K562 (cell line): Measurements from ENCODE around the gene FXYD3. TPM values are rescaled to one million over a fixed set of nuclear protein-coding genes. Genes with fewer than 3 reads are reported as not detected.
A peak's percentile ranks its signal among the peaks of the same experiment; 100 is the strongest.

Experiments used
- ATAC-seq: fragments of 200-7000 bp; cut with Tn5 transposase; 3 replicates; pipeline ENCODE4 v1.9.1; 2020; ENCODE audit warnings: moderate library complexity
- BruUV-seq: library from RNA; stranded (reverse); fragments of 400-500 nt; replicated peaks from 2 replicates; lab custom pipeline; 2021; lab: Mats Ljungman, UMichigan
- CTCF ChIA-PET: fragments of 300-600 bp; formaldehyde crosslinking; extraction: SDS; loops from one replicate; lab custom pipeline; 2021; ENCODE audit warnings: low intra/inter-chr PET ratio; lab: Yijun Ruan, JAX
- POLR2A ChIA-PET: fragments of 300-600, 350-650 bp; sonication (Branson Sonifier 250); formaldehyde crosslinking; extraction: SDS; loops from one replicate; lab custom pipeline; 2021; ENCODE audit warnings: antibody characterized with exemption, inconsistent platforms; lab: Yijun Ruan, JAX
- DNase-seq, 4 experiments: peaks; one replicate each; pipeline versions ENCODE4 v3.0.0 to v3.0.0-alpha.2; 2011 to 2018; ENCODE audit warnings: low spot score in 3 of 4, mixed read lengths in 3 of 4; ENCODE audit errors: extremely low read depth in 1 of 4
- FAIRE-seq: peaks from 2 replicates; lab custom pipeline; 2011; peaks lifted over from hg19 to GRCh38; lab: Jason Lieb, UNC
- H2AFZ ChIP-seq: 2 replicates; pipeline ENCODE4 v1.6.0; 2011; ENCODE audit warnings: low read depth, low read length, control low read depth, inconsistent platforms
- H3K27ac ChIP-seq: fragments of 200-600 bp; 3 replicates; pipeline ENCODE4 v1.8.0; 2011; ENCODE audit warnings: low read depth, mild to moderate bottlenecking, control low read depth, inconsistent platforms, low read length, moderate library complexity, mixed read lengths; ENCODE audit errors: extremely low read depth
- H3K27me3 ChIP-seq, 2 experiments: fragments of 300-600 bp in 1 of 2; 2 replicates in 1 of 2; 3 replicates in 1 of 2; pipeline versions ENCODE4 v1.6.0 to v1.8.0; 2011; ENCODE audit warnings: inconsistent platforms in 2 of 2, low read length in 2 of 2, mild to moderate bottlenecking in 1 of 2, mixed read lengths in 1 of 2, moderate library complexity in 1 of 2; ENCODE audit not compliant: control insufficient read depth in 2 of 2, insufficient read depth in 2 of 2
- H3K36me3 ChIP-seq: fragments of 300-600 bp; 3 replicates; pipeline ENCODE4 v1.8.0; 2011; ENCODE audit warnings: mild to moderate bottlenecking, low read length, inconsistent platforms; ENCODE audit not compliant: control insufficient read depth, insufficient read depth
- H3K4me1 ChIP-seq, 2 experiments: fragments of 200-600 bp in 1 of 2; replicated peaks in 1 of 2; 2 replicates in 1 of 2; 3 replicates in 1 of 2; pipeline versions ENCODE4 v1.5.1 to v1.8.0; 2011; ENCODE audit warnings: inconsistent platforms in 2 of 2, low read length in 2 of 2, mild to moderate bottlenecking in 1 of 2, mixed read lengths in 1 of 2, moderate library complexity in 1 of 2; ENCODE audit not compliant: control insufficient read depth in 2 of 2, insufficient read depth in 2 of 2
- H3K4me2 ChIP-seq: 2 replicates; pipeline ENCODE4 v1.6.1; 2011; ENCODE audit warnings: low read length, control low read depth, inconsistent platforms, mixed read lengths; ENCODE audit not compliant: insufficient read depth
- H3K4me3 ChIP-seq: fragments of 200-600 bp; sonication (generic), shearing (Covaris generic); 2 replicates; pipeline ENCODE4 v1.5.1; 2016; ENCODE audit warnings: control low read depth, inconsistent platforms
- H3K79me2 ChIP-seq: fragments of 200-600 bp; 3 replicates; pipeline ENCODE4 v1.8.0; 2011; ENCODE audit warnings: low read length, inconsistent platforms; ENCODE audit not compliant: control insufficient read depth, insufficient read depth
- H3K9ac ChIP-seq, 2 experiments: 2 replicates each; pipeline versions ENCODE4 v1.6.0 to v1.6.1; 2011; ENCODE audit warnings: low read depth in 2 of 2, low read length in 2 of 2, control low read depth in 1 of 2, inconsistent platforms in 1 of 2, mild to moderate bottlenecking in 1 of 2, mixed read lengths in 1 of 2; ENCODE audit not compliant: insufficient read depth in 1 of 2
- H3K9me1 ChIP-seq: one replicate; pipeline ENCODE4 v1.6.0; 2011; ENCODE audit warnings: inconsistent platforms, mild to moderate bottlenecking, low read length, moderate library complexity; ENCODE audit not compliant: control insufficient read depth, insufficient read depth
- H3K9me3 ChIP-seq: replicated peaks from 2 replicates; pipeline ENCODE4 v1.5.1; 2011; ENCODE audit warnings: low read depth, low read length, inconsistent platforms; ENCODE audit not compliant: control insufficient read depth, insufficient read depth
- H4K20me1 ChIP-seq: replicated peaks from 2 replicates; pipeline ENCODE4 v1.6.1; 2011; ENCODE audit warnings: low read length, inconsistent platforms, mixed read lengths; ENCODE audit not compliant: control insufficient read depth, insufficient read depth
- C11orf30 ChIP-seq: fragments of 450-650 bp; IDR thresholded peaks from 2 replicates; pipeline ENCODE4 v1.6.1; 2016; ENCODE audit warnings: low read depth, mild to moderate bottlenecking
- CHD1 ChIP-seq: fragments of 200-600 bp; sonication (generic); IDR thresholded peaks from one replicate; pipeline ENCODE4 v1.6.1; 2012; ENCODE audit warnings: mild to moderate bottlenecking, moderate library complexity, low read length, inconsistent platforms
- EGR1 ChIP-seq: fragments of 450-650 bp; conservative IDR thresholded peaks from 2 replicates; pipeline ENCODE4 v1.6.1; 2017; ENCODE audit warnings: mild to moderate bottlenecking
- EP400 ChIP-seq: fragments of 450-650 bp; IDR thresholded peaks from 2 replicates; pipeline ENCODE4 v1.6.1; 2017; ENCODE audit warnings: antibody characterized with exemption, mild to moderate bottlenecking, moderate library complexity
- MYNN ChIP-seq, 2 experiments: sonication (generic); formaldehyde crosslinking in 1 of 2; IDR thresholded peaks; 2 replicates each; pipeline versions ENCODE4 v1.5.0 to v1.6.1; 2016 to 2020; ENCODE audit warnings: antibody characterized with exemption in 1 of 2, missing genetic modification reagents in 1 of 2
- RBFOX2 ChIP-seq: fragments of 200-400 bp; formaldehyde crosslinking; IDR thresholded peaks from 2 replicates; pipeline ENCODE4 v1.6.1; 2017; ENCODE audit warnings: low read depth, mild to moderate bottlenecking, low read length, moderate library complexity
- RBM22 ChIP-seq: fragments of 200-400 bp; formaldehyde crosslinking; IDR thresholded peaks from 2 replicates; pipeline ENCODE4 v1.6.1; 2018; ENCODE audit warnings: low read length, low read depth; ENCODE audit not compliant: poor library complexity, severe bottlenecking
- SNAPC5 ChIP-seq: fragments of 250-450 bp; sonication (Bioruptor Pico); IDR thresholded peaks from 2 replicates; pipeline ENCODE4 v1.8.0; 2021; ENCODE audit warnings: moderate library complexity, mild to moderate bottlenecking, inconsistent platforms
- TFAP4 ChIP-seq: sonication (generic); formaldehyde crosslinking; IDR thresholded peaks from 2 replicates; pipeline ENCODE4 v1.8.0; 2022; ENCODE audit warnings: missing genetic modification reagents, mild to moderate bottlenecking, moderate library complexity, borderline replicate concordance
- YY1 ChIP-seq, 3 experiments: IDR thresholded peaks; 2 replicates each; pipeline ENCODE4 v1.6.1; 2011; ENCODE audit warnings: low read length in 2 of 3, mild to moderate bottlenecking in 2 of 3, moderate library complexity in 2 of 3, borderline replicate concordance in 1 of 3, control low read depth in 1 of 3, low read depth in 1 of 3; ENCODE audit not compliant: insufficient read depth in 3 of 3, insufficient replicate concordance in 2 of 3, control insufficient read depth in 1 of 3, insufficient read length in 1 of 3; ENCODE audit errors: extremely low read depth in 1 of 3
- ZFP36 ChIP-seq: fragments of 150-350 bp; IDR thresholded peaks from 2 replicates; pipeline ENCODE4 v1.6.1; 2018; ENCODE audit warnings: low read length, low read depth; ENCODE audit not compliant: partially characterized antibody
- ZNF239 ChIP-seq: fragments of 250-450 bp; sonication (Bioruptor Pico); IDR thresholded peaks from 2 replicates; pipeline ENCODE4 v1.4.0; 2020; ENCODE audit warnings: mild to moderate bottlenecking
- ZNF592 ChIP-seq: fragments of 450-650 bp; IDR thresholded peaks from 2 replicates; pipeline ENCODE4 v1.6.1; 2017; ENCODE audit warnings: antibody characterized with exemption, mild to moderate bottlenecking
- ZSCAN29 ChIP-seq: fragments of 450-650 bp; IDR thresholded peaks from 2 replicates; pipeline ENCODE4 v1.6.1; 2017
- WGBS: fragments of 100-300 bp; shearing (Covaris generic); methylation state at CpG from one replicate; pipeline ENCODE4 v1.1.6; 2016; ENCODE audit warnings: low coverage, mixed read lengths; ENCODE audit not compliant: insufficient coverage; ENCODE audit errors: missing lambda C conversion rate; 5-methylcytosine and 5-hydroxymethylcytosine counted together
- in situ Hi-C: fragments of 300-500 bp; cut with MboI; formaldehyde crosslinking; loops from 4 replicates; pipeline ENCODE4 v1.15.0; 2018; ENCODE audit warnings: inconsistent platforms, mixed read lengths
- intact Hi-C: fragments of 100-400 bp; cut with micrococcal nuclease; formaldehyde crosslinking; loops from 2 replicates; pipeline ENCODE4 v1.14.2; 2022
- polyA plus RNA-seq, 8 experiments: library from polyadenylated mRNA; depleted of rRNA in 4 of 8; stranded (reverse) in 5 of 8; unstranded in 3 of 8; fragments of >200 nt; fragmentation: Nextera tagmentation in 2 of 8; fragmentation: Illumina TruSeq in 1 of 8; extraction: Ambion mirVana in 2 of 8; extraction: Trizol in 1 of 8; gene quantifications; 2 replicates each; pipeline versions ENCODE4 v1.2.1 to v1.2.3, GENCODE V29; 2011 to 2014; ENCODE audit warnings: inconsistent platforms in 1 of 8, missing spikeins in 1 of 8
- total RNA-seq, 7 experiments: library from RNA; depleted of rRNA in 6 of 7; stranded (reverse); fragments of >200 nt in 6 of 7; fragmentation: Illumina TruSeq in 2 of 7; extraction: Trizol in 2 of 7; gene quantifications; 2 replicates each; pipeline versions ENCODE4 v1.2.1 to v1.2.3, GENCODE V29; 2011 to 2021; ENCODE audit warnings: low replicate concordance in 1 of 7

The FXYD3 gene
- total and polyA plus RNA-seq, 9 of the 15 experiments (the other 6 are each of a cell fraction or from before 2014, with no cell fraction given) = 0.24 TPM; not detected in 8

GRCh38 chr19:35107545-35107944 lies 8.1 kb upstream of the FXYD3 start:
- 4% methylated on average over 5 of the region's 5 CpGs for WGBS
- Histone ChIP-seq H3K4me1 (peaks cover 22 to 37% of the 10 kb centered on the region in 2 experiments), H3K79me2 (no peaks in the 10 kb centered on the region), H4K20me1 (no peaks in the 10 kb centered on the region), H3K4me2 (peak overlapping the region; percentile 7; the same call in 1 of the 2 replicates), H3K9me3 (peaks cover 7% of the 10 kb centered on the region), H3K9me1 (no peaks in the 10 kb centered on the region), H2AFZ (peak overlapping the region; percentile 34), H3K9ac (no peak overlapping the region), H3K4me3 (no peak overlapping the region), H3K27ac (no peak overlapping the region), H3K36me3 (no peaks in the 10 kb centered on the region), H3K27me3 (no peaks in the 10 kb centered on the region)
- ATAC-seq (peak; percentile 64), DNase-seq (peak; percentile 67 to 80 (median 70)), FAIRE-seq (peak; percentile 94)
- ChIA-PET POLR2A (interaction anchor here (0.6 to 0.9 kb wide), 3 partner anchors 47 to 273 kb away, joined by 3 read pairs; partner anchors contain the start of gene FXYD5), CTCF (no interaction called here)
- in situ Hi-C loops = no loop called here
- intact Hi-C loops = no loop called here
- no TSS peak for BruUV-seq
- TF ChIP-seq EP400 = no peak
- no peak for TF ChIP-seq SNAPC5 (CRISPR knock-in tag)
- TF ChIP-seq CHD1 = no peak
- TF ChIP-seq EGR1 = peak; percentile 85
- TF ChIP-seq MYNN (IDR thresholded peaks at IDR 0.05) = no peak
- no peak for TF ChIP-seq MYNN (CRISPR knock-in tag; IDR thresholded peaks at IDR 0.05)
- no peak for TF ChIP-seq RBM22
- TF ChIP-seq ZNF239 (CRISPR knock-in tag) = no peak
- no peak for TF ChIP-seq C11orf30
- no peak for TF ChIP-seq RBFOX2
- peak; percentile 28; the same call in 1 of the 2 replicates for TF ChIP-seq TFAP4 (CRISPR knock-in tag)
- peak; percentile 23 for TF ChIP-seq ZFP36
- peak; percentile 26; the same call in 1 of the 2 replicates for TF ChIP-seq ZNF592
- TF ChIP-seq ZSCAN29 = no peak
- no peak for TF ChIP-seq YY1 (IDR thresholded peaks at IDR 0.05; ENCODE audit: borderline replicate concordance in 1 of 3, control insufficient read depth in 1 of 3, extremely low read depth in 1 of 3, insufficient read depth in 3 of 3, insufficient read length in 1 of 3, insufficient replicate concordance in 2 of 3, low read depth in 1 of 3, low read length in 2 of 3)
